ENCODE results near the gene IL17RB.

The IL17RB gene

GRCh38 chr3:53833700-53834099, 12.7 kb upstream of the IL17RB start:
- no peak for DNase-seq

GRCh38 chr3:53834429-53835095, 11.8 kb upstream of the IL17RB start:
- DNase-seq = no peak

GRCh38 chr3:53835257-53835656, 11.1 kb upstream of the IL17RB start:
- no peak for DNase-seq

GRCh38 chr3:53836084-53836872, 10.1 kb upstream of the IL17RB start:
- DNase-seq = no peak

GRCh38 chr3:53837331-53837730, 9.0 kb upstream of the IL17RB start:
- DNase-seq = no peak

DNA sequence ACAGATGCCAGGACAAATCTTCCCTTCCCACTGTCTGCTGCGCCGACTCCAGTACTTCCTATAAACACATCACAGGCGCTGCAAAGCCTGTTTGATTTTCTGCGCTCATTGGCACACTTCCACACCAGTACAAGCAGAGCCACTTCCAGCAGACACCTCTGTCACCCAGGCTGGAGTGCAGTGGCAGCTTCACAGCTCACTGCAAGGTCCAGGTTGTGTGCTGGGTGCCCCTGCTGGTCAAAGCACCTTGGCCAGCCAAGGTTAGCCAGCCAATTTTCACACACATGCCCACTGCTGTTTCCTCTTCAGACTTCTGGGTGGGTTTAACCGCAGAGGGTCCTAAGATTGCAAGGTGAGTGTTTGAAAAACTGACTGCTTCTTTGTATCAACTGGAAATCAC, 5.1 kb upstream of the IL17RB start:
- no peak for DNase-seq

GRCh38 chr3:53842436-53843194, 3.8 kb upstream of the IL17RB start:
- DNase-seq = no peak

- no peak for DNase-seq
Measured at GRCh38 chr3:53843195-53844177, 2.9 kb upstream of the IL17RB start.

- DNase-seq = no peak
Measured at GRCh38 chr3:53844262-53845102, 1.9 kb upstream of the IL17RB start.

DNA sequence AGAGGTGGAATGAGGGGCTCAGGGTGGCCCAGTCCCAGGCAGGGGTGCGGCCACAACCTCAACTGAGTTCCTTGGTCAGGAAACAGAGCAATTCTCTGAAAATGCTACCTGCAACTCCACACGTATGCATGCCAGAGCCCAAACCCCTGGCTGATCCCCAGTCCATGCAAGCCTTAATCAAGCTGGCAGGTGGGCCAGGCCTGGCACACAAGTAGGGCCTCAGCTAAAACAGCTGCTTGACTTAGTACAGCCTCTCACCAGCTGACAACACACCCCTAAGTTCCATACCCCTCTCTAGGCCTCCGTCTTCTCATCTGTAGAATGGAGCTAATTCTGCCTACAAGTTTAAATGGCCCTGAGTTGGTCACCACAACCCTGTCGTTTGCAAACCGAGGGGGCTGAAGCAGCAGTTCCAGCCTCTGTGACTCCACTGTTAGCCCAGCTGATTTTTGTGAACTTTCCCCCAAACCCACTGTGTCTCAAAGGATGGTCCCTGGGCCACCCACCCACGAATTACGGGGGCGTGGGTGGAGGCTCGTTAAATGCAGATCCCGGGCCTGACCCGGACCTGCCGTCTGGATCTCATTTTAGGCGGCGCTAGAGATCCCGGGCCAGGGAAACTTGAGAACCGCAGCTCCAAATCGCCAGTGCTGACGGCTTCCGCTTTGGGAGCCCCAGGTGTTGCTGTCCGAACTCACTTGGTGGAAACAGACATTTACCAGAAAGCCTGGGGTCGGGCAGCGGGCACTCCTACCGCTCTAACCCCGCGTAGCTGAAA, 1.1 kb upstream of the IL17RB start:
- DNase-seq = no peak

DNA sequence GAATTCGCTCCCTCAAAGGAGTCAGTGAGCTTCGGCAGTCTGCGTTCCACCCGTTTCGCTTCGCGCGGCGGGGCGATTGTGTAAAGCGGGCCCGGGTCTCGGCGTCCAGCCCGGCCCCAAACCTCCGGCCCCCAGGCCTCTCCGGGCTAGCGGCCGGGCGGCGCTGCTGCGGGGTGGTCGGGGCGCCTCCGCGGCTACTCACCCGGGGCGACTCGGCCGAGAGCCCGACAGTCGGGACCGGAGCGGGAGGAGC, 561 bp upstream of the IL17RB start:
- no peak for DNase-seq

- no peak for DNase-seq
Measured at GRCh38 chr3:53846851-53847155, 435 bp downstream of the IL17RB start.

- DNase-seq = no peak
Measured at GRCh38 chr3:53849916-53850315, 3.5 kb downstream of the IL17RB start.

GRCh38 chr3:53850895-53851294, 4.5 kb downstream of the IL17RB start:
- DNase-seq = no peak

GRCh38 chr3:53856964-53857363, 10.6 kb downstream of the IL17RB start:
- DNase-seq = no peak

- no peak for DNase-seq
Measured at GRCh38 chr3:53858096-53858741, 11.9 kb downstream of the IL17RB start.

GRCh38 chr3:53859178-53859577, 12.8 kb downstream of the IL17RB start:
- DNase-seq = no peak

DNA sequence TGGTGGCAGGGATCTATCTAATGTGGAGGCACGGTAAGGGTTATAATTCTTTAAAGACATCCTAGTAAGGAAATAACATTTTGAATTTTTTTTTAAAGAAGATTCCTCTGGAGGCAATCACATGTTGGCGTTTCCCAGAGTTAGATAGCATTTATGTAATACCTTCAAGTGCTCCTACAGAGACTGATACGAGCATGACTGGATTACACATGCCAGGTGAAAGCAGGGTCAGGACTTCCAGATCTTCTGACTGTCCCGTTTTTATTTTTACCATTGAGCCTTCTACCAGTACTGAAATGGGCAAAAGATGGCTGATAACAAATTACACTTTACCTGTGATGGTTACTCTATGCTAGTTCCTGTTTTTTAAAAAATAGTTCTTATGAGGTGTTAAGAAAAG, 13.8 kb downstream of the IL17RB start:
- DNase-seq = no peak

- DNase-seq = no peak
Measured at GRCh38 chr3:53862241-53862640, 15.9 kb downstream of the IL17RB start.

GRCh38 chr3:53863145-53863544, 16.8 kb downstream of the IL17RB start:
- DNase-seq = no peak
